Astrocyte of the cerebellum (primary cell): ENCODE measurements around the gene CSNK1E.

Experiments used
- DNase-seq: peaks from one replicate; pipeline ENCODE4 v3.0.0-alpha.2; 2011; ENCODE audit warnings: low read depth
- H3K4me3 ChIP-seq: 2 replicates; pipeline ENCODE4 v1.5.1; 2011; ENCODE audit warnings: mild to moderate bottlenecking, low read depth, low read length, moderate library complexity
- in situ Hi-C: cut with HindIII; loops from 2 replicates; pipeline ENCODE4 v1.10.0; 2017; ENCODE audit warnings: low sequenced_read_pairs
- TF ChIP-seq, protein P1 (sequence below): IDR thresholded peaks from 2 replicates; pipeline ENCODE4 v1.5.1; 2012; ENCODE audit warnings: low read length, low read depth, moderate library complexity, mild to moderate bottlenecking; ENCODE audit errors: missing control alignments

Gene CSNK1E

DNA sequence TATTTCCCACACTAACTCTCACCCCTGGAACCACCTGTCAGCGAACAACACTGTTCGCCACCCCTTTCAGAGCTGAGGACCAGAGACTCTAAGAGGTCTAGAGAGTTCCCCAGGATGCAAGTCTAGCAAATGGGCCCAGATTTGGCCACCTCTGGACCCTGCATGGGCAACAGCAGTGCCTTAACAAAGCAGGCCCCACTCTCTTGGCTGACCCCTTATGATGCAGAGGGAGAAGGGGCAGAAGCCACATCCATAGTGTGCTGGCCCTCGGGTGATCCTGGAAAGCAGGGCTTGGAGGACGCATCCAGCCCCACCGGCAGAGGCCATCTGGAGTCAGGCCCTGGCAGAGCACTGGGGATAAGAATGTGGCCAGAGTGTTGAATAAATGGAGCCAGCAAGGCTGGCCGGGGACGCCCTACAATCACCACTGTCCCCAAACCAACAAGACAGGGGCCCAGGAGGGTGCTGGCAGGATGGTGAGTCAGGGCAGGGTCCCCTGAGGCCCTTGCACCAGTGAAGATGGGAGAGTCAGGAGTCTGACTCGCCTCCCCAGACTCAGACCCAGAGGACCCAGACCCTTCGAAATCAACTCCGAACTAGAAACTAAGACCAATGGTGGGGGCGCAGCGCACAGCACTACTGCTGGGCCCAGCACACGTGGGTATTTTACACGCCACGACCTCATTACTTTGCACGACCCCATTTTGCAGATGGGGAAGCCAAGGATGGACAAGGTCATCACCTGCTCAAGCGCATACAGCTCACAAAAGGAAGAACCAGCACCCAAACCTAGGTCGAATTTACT lies 6.5 kb downstream of the CSNK1E start:
- no peak for DNase-seq
- H3K4me3 ChIP-seq: no peak overlapping the region
- in situ Hi-C loops: no loop called here

DNA sequence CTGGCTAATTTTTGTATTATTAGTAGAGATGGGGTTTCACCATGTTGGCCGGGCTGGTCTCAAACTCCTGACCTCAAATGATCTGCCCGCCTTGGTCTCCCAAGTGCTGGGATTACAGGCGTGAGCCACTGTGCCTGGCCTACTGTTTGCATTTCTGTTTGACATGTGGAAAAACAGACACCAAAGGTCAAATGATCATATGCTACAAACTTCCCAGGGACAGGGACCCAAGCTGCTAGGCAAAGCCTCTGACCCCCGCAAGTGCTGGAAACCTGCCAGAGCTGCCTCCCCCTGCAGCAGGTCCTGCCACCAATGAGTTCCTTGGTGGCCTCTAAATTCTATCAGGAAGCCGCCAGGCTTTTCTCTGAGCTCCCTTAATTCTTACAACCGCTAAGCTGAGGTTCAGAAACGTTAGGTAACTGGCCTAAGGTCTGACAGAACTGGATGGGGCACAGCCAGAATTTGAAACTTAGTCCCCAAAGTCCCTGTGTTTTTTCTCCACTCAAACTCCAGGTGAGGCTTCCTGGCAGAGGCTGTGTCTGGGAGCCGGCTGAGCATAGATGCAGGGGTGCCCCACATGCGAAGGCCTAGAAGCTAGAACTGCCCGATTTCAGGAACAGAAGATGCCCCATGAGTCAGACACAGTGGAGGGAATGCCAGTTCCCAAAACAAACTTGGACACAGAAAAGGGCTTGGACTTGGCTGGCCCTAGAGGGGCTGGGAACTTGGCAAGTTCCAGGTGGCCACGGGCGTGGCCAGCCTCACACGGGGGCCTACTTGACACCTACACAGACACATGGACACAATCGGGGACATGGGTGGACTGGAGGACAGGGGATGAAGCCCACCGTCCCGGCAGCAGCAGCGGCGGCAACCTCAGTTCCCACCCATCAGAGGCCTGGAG lies 7.4 kb downstream of the CSNK1E start:
- DNase-seq: no peak
- no peak overlapping the region for H3K4me3 ChIP-seq
- TF ChIP-seq, protein P1, sequence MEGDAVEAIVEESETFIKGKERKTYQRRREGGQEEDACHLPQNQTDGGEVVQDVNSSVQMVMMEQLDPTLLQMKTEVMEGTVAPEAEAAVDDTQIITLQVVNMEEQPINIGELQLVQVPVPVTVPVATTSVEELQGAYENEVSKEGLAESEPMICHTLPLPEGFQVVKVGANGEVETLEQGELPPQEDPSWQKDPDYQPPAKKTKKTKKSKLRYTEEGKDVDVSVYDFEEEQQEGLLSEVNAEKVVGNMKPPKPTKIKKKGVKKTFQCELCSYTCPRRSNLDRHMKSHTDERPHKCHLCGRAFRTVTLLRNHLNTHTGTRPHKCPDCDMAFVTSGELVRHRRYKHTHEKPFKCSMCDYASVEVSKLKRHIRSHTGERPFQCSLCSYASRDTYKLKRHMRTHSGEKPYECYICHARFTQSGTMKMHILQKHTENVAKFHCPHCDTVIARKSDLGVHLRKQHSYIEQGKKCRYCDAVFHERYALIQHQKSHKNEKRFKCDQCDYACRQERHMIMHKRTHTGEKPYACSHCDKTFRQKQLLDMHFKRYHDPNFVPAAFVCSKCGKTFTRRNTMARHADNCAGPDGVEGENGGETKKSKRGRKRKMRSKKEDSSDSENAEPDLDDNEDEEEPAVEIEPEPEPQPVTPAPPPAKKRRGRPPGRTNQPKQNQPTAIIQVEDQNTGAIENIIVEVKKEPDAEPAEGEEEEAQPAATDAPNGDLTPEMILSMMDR: no peak
- in situ Hi-C loops: no loop called here

More for the DNA sequence above, 6.5 kb downstream of the CSNK1E start:
- TF ChIP-seq, protein P1: no peak

DNA sequence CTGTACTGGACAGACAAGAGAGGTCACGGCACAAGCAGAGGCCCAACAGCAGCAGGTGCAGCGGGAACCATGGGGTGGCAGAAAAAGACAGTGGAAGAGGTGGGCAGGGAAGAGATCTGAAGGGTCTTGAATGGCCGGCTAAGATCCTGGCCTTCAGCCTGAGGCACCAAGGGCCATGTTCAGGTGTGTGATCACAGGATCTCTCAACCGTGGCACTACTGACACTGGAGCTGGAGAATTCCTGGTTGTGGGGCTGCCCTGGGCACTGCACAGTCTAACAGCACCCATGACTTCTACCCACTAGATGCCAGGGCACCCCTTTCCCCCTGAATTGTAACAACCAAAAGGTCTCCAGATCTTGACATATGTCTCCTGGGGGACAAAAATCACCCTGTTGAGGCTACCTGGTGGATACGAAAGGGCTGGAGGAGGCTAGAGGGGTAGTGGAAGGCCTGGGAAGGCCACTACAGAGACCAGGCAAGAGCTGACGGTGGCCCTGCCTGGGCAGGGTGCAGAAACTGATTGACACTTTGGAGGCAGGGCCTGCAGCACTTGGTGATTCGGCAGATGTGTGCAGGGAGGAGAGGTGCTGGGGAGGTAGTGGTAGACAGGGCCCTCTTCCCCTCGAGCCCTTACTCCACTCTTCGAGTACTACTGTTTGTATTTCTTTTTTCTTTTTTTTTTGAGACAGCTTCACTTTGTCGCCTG lies 8.3 kb downstream of the CSNK1E start:
- DNase-seq: no peak
- no peak overlapping the region for H3K4me3 ChIP-seq
- in situ Hi-C loops: no loop called here
- TF ChIP-seq, protein P1: no peak

DNA sequence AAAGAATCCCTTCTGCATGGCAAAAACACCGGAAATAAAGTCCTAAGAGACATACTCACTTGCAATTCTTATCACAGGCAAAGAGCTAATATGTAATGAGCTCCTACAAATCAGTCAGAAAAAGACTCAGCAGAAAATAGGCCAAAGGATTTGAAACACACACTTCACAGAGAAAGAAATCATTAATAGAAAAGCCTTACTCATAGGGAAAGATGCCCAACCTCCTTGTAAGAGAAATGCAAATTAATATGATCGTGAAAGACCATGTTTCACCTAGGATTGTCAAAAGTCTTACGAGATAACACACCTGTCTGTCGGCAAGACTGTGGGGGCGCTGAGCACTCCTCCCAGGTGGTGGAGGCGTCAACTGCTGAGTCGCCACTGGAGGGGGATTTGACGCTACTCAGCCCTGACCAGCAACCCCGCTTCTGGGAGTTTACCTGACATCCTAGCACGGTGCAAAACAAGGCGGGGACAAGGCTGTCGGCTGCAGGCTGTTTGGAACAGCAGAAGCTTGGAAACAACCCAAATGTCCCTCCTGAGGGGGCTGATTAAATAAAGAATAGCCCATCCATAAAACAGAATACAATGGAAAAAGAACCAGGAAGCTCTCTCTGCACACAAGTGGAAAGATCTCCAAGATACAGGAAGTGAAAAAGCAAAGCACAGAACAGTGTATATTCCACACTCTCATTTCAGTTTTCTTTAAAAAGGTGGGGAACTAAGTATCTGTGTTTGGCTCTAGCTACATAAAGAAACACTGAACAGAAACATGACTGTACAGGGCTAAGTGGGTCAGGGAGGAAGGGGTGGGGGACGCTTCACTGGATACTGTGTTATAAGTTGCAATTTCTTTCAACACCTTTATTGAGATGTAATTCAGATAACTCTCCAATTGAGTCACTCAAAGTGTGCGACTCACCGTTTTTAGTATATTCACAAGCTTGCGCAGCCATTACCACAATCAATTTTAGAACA lies 11.5 kb downstream of the CSNK1E start:
- DNase-seq: no peak
- no peak overlapping the region for H3K4me3 ChIP-seq
- in situ Hi-C loops: no loop called here
- TF ChIP-seq, protein P1: no peak

DNA sequence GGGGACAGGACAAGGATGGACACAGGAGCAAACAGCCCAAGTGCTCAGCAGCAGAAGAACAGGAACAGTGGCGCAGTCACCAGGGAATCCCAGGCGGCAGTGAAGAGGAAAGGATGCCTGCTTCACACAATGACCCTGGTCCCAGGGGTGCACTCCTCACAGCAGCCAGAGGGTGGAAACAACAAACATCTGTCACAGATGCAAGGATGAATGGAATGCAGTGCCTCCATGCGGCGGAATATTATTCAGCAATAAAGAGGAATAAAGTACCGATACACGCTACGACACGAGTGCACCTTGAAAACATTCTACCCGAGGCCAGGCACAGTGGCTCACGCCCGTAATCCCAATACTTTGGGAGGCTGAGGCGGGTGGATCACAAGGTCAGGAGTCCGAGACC lies 12.7 kb downstream of the CSNK1E start:
- DNase-seq: no peak
- in situ Hi-C loops: no loop called here
- TF ChIP-seq, protein P1: no peak
- H3K4me3 ChIP-seq: no peak overlapping the region

DNA sequence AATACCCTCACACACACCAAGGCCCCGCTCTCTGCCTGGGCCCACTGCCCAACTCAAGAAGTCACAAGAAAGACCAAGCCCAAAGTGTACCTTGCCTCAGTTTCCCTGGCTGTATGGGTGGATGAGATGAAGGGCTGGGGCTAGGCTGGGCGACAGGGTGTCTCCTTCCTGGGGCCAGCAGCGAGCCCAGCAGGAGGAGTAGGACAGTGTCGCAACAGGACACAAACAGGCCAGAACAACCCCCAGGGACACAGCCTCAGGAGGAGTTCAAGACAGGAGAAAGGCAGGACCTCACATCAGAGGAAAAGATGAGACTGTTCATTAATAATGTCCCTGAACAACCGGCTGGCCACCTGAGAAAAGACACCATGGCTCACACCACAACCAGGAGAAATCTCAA lies 13.3 kb downstream of the CSNK1E start:
- no peak overlapping the region for H3K4me3 ChIP-seq
- TF ChIP-seq, protein P1: no peak
- in situ Hi-C loops: no loop called here
- DNase-seq: no peak
